Measurements from ENCODE around the gene DPT. TPM values are rescaled to one million over a fixed set of nuclear protein-coding genes. Genes with fewer than 3 reads are reported as not detected.
A peak's percentile ranks its signal among the peaks of the same experiment; 100 is the strongest.

Gene DPT
- total and polyA plus RNA-seq, 12 donors, result 0.44 to 59.1 (median 6.8) TPM

DNA sequence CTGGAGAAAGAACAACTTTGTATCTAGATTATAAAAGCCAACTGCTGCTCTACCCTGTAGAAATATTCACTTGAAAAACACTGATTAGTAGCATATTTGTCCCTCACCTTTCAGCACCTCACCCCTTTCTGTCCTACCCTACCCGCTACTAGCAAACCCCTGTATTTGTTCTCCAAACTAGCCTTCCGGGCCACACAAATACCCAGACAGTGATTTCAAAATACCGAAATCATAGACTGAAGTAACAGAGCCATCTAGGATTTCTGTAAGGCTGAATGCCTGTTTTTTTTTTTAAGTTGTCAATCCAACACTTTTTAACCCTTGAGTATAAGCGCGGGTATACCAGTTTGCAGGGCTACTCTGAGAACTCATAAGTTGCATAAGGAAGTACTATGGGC, 398 bp upstream of the DPT start:
- Histone ChIP-seq H3K36me3 (replicated peaks in 1 of 2) (no peaks in the 10 kb centered on the region), H3K9me3 (replicated peaks in 1 of 3) (no peaks in the 10 kb centered on the region), H3K27me3 (no peaks in the 10 kb centered on the region), H3K4me1 (replicated peaks in 1 of 2) (no peaks in the 10 kb centered on the region), H3K4me3 (no peak overlapping the region), H3K27ac (peak overlapping the region in 1 of 5 donors; percentile 47)
- TF ChIP-seq POLR2A (IDR thresholded peaks at IDR 0.05), result no peak
- TF ChIP-seq, protein P1, sequence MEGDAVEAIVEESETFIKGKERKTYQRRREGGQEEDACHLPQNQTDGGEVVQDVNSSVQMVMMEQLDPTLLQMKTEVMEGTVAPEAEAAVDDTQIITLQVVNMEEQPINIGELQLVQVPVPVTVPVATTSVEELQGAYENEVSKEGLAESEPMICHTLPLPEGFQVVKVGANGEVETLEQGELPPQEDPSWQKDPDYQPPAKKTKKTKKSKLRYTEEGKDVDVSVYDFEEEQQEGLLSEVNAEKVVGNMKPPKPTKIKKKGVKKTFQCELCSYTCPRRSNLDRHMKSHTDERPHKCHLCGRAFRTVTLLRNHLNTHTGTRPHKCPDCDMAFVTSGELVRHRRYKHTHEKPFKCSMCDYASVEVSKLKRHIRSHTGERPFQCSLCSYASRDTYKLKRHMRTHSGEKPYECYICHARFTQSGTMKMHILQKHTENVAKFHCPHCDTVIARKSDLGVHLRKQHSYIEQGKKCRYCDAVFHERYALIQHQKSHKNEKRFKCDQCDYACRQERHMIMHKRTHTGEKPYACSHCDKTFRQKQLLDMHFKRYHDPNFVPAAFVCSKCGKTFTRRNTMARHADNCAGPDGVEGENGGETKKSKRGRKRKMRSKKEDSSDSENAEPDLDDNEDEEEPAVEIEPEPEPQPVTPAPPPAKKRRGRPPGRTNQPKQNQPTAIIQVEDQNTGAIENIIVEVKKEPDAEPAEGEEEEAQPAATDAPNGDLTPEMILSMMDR (IDR thresholded peaks at IDR 0.05), result no peak
- DNase-seq, result no peak
- intact Hi-C loops (cut with DNase I), result no loop called here
- WGBS, 4 donors, result 84 to 89% (median 87%) methylated on average over 5 of the region's 5 CpGs

DNA sequence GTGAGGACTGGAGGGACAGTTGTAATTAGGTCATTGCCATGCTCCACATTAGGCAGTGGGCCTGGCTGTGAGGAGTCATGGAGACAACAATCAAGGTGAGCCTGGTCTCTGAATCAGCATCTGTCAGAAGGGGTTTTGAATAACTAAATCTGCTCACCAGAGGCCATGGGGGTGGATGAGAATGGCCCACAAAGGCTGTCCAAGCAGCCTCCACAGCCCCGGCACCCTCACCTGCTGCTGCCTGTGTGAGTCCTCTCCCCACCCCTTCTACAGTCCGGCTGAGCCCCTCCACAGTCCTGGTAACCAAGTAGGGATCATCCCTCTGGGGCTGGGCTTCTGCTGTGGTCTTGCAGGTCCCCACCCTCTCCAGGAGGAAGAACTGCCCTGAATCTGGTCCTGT, 2.3 kb downstream of the DPT start:
- H3K27me3 ChIP-seq, result no peaks in the 10 kb centered on the region
- H3K9me3 ChIP-seq (replicated peaks in 1 of 3), result no peaks in the 10 kb centered on the region
- H3K4me1 ChIP-seq (replicated peaks in 1 of 2), result no peaks in the 10 kb centered on the region
- DNase-seq, result no peak
- peak overlapping the region in 1 of 5 donors; percentile 7 for H3K27ac ChIP-seq
- 88 to 94% methylated on average over 2 of the region's 2 CpGs; no CpG with 5 or more reads in 2 of the 4 donors for WGBS, 4 donors
- no peaks in the 10 kb centered on the region for H3K36me3 ChIP-seq (replicated peaks in 1 of 2)
- TF ChIP-seq, protein P1 (IDR thresholded peaks at IDR 0.05), result no peak
- no peak for TF ChIP-seq POLR2A (IDR thresholded peaks at IDR 0.05)
- intact Hi-C loops (cut with DNase I), result no loop called here
- H3K4me3 ChIP-seq, result no peak overlapping the region

DNA sequence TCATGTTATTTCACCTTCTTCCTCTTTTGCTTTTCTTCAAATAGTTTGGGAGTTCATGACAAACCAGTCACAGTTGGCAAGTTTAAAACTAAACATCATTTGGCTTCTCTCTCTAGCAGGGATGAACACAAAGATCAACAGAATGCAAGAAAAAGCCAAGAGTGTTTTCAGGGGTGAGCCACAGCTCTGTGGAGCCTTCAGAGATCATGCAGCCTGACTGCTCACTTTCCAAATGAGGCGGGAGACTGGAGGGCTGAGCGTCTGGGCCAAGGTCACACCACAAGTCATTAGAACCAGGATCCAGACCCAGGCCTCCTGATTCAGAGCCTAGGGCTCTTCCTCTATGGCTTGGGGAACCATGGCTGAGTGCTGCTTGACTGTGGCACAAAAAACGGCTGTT, 2.7 kb downstream of the DPT start:
- Histone ChIP-seq H3K4me3 (no peak overlapping the region), H3K9me3 (replicated peaks in 1 of 3) (no peaks in the 10 kb centered on the region), H3K4me1 (replicated peaks in 1 of 2) (no peaks in the 10 kb centered on the region), H3K27me3 (no peaks in the 10 kb centered on the region), H3K27ac (peak overlapping the region in 1 of 5 donors; percentile 7), H3K36me3 (replicated peaks in 1 of 2) (no peaks in the 10 kb centered on the region)
- intact Hi-C loops (cut with DNase I), result no loop called here
- 50 to 67% (median 62%) methylated on average over 3 of the region's 3 CpGs for WGBS, 4 donors
- TF ChIP-seq, protein P1 (IDR thresholded peaks at IDR 0.05), result no peak
- no peak for TF ChIP-seq POLR2A (IDR thresholded peaks at IDR 0.05)
- no peak for DNase-seq

DNA sequence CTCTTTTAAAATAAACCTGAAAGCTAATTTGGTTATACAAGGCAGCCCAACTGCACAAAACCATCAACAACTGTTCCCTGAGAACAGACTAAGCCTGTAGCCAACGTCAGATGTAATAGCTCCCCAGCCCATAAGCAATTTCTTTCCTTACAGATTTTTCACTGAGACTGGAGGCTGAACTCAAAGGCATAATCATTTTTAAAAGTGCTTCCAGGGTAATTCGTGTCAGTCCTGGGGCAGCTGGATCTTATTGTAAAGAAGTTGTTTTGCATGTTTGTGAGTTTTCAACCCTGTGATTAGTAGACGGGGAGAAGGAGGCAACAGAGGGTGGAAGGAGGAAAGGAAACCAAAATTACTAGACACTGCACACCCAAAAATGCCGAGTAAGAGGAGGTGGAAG, 3.2 kb downstream of the DPT start:
- H3K27me3 ChIP-seq, result no peaks in the 10 kb centered on the region
- intact Hi-C loops (cut with DNase I), result no loop called here
- no peak overlapping the region for H3K4me3 ChIP-seq
- TF ChIP-seq, protein P1 (IDR thresholded peaks at IDR 0.05), result no peak
- TF ChIP-seq POLR2A (IDR thresholded peaks at IDR 0.05), result no peak
- DNase-seq, result no peak
- 56 to 68% (median 61%) methylated on average over 4 of the region's 4 CpGs for WGBS, 4 donors
- no peaks in the 10 kb centered on the region for H3K4me1 ChIP-seq (replicated peaks in 1 of 2)
- no peaks in the 10 kb centered on the region for H3K36me3 ChIP-seq (replicated peaks in 1 of 2)
- H3K27ac ChIP-seq, result no peak overlapping the region
- H3K9me3 ChIP-seq (replicated peaks in 1 of 3), result no peaks in the 10 kb centered on the region
